GM23248 (cell line): Measurements from ENCODE around the gene MBNL3.

Experiments
- EZH2 ChIP-seq: fragments of 200-600 bp; sonication (generic); IDR thresholded peaks from 2 replicates; pipeline ENCODE4 v1.6.1; 2018; ENCODE audit warnings: antibody characterized with exemption, mild to moderate bottlenecking; ENCODE audit not compliant: insufficient read depth, poor library complexity, severe bottlenecking
- EZH2phosphoT487 ChIP-seq: fragments of 200-600 bp; sonication (generic); IDR thresholded peaks from 2 replicates; pipeline ENCODE4 v1.6.1; 2018; ENCODE audit warnings: antibody characterized with exemption, moderate library complexity, mild to moderate bottlenecking, low read depth; ENCODE audit not compliant: insufficient read depth

DNA sequence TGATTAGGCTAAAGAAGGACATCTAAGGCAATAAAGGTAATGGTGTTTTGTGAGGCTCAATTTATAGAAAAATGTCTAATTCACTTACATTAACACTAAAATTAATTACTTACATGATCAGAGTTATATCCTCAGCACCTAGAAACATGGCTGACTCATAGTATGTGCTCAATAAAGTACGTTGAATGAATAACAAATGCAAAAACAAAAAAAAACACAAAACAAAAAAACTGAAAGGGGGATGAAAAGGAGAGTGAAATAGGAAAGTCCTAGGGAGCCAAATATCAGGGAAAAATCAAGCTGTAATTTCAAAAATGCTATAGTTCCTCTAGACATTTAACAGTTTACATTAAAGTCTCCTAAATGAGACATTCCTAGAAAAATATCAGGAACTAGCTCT is 18.7 kb downstream of the MBNL3 start:
- TF ChIP-seq EZH2 (no peak), EZH2phosphoT487 (no peak)
